Activated CD4-positive, alpha-beta T cell treated with anti-CD3 and anti-CD28 coated beads for 36 hours (primary cell): ENCODE measurements around the gene RAVER2. TPM values are rescaled to one million over a fixed set of nuclear protein-coding genes. Genes with fewer than 3 reads are reported as not detected.
A peak's percentile ranks its signal among the peaks of the same experiment; 100 is the strongest.

Experiments
- ATAC-seq: fragments of 200-7000 bp; cut with Tn5 transposase; one replicate; pipeline ENCODE4 v1.10.0; 2021; ENCODE audit warnings: mild to moderate bottlenecking, moderate library complexity
- CTCF ChIA-PET: fragments of 350-600 bp; sonication (Branson Sonifier 250); formaldehyde crosslinking; loops from one replicate; lab custom pipeline; 2021; ENCODE audit warnings: antibody characterized with exemption; lab: Charles Lee
- POLR2A ChIA-PET: fragments of 350-600 bp; sonication (Branson Sonifier 250); formaldehyde crosslinking; loops from one replicate; lab custom pipeline; 2021; ENCODE audit warnings: antibody characterized with exemption, inconsistent platforms; lab: Charles Lee
- DNase-seq: peaks from one replicate; pipeline ENCODE4 v3.0.0-alpha.2; 2020
- H3K27ac Mint-ChIP-seq: one replicate; pipeline ENCODE4 v1.8.0; 2021; ENCODE audit warnings: mixed read lengths
- H3K27me3 Mint-ChIP-seq: one replicate; pipeline ENCODE4 v1.8.0; 2021; ENCODE audit warnings: mixed read lengths
- H3K36me3 Mint-ChIP-seq: one replicate; pipeline ENCODE4 v1.8.0; 2021; ENCODE audit warnings: low read depth, mixed read lengths
- H3K4me1 Mint-ChIP-seq: one replicate; pipeline ENCODE4 v1.8.0; 2021; ENCODE audit warnings: mixed read lengths
- H3K4me3 Mint-ChIP-seq: one replicate; pipeline ENCODE4 v1.8.0; 2021; ENCODE audit warnings: mild to moderate bottlenecking, moderate library complexity, mixed read lengths
- H3K9me3 Mint-ChIP-seq: one replicate; pipeline ENCODE4 v1.8.0; 2021; ENCODE audit warnings: low read depth, mixed read lengths
- intact Hi-C, 2 experiments: fragments of 100-400 bp; cut with DNase I in 1 of 2; cut with micrococcal nuclease in 1 of 2; formaldehyde crosslinking; loops; one replicate each; pipeline versions ENCODE4 v1.14.2 to v1.15.1; 2022 to 2024; cut with DNase I, micrococcal nuclease
- total RNA-seq, 2 experiments: library from RNA; stranded (reverse); gene quantifications; one replicate each; pipeline ENCODE4 v1.2.3, GENCODE V29; 2021

RAVER2 gene
- total RNA-seq, 2 experiments from 2014 or later = 3.2 to 3.6 TPM

DNA sequence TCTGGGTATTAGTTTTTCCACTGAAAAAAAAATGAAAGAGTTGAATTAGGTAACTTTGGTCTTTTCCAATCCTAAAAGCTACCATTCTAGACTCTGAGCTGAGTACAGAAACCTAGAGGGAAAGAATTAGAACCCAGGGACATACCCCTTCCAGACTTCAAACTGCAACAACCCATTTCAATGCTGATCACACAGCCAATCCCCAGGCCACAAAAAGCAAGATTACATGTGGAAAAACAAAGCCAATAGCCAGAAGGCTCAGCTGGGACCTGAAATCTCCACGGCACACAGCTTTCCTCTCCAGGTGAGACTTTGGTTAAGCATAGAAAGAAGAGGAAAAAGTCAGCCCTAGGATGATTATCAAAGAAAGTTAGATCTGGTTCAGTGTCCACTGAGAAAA is 132.7 kb downstream of the RAVER2 start:
- ATAC-seq (peak; percentile 11), DNase-seq (no peak)
- H3K36me3 Mint-ChIP-seq = peaks cover 63% of the 10 kb centered on the region
- no peaks in the 10 kb centered on the region for H3K9me3 Mint-ChIP-seq
- H3K4me3 Mint-ChIP-seq = no peak overlapping the region
- POLR2A ChIA-PET = interaction anchor here (0.6 to 1.6 kb wide), 4 partner anchors 17 to 84 kb away, joined by 3 to 4 read pairs (median 3); no protein-coding TSS in a partner anchor
- no peaks in the 10 kb centered on the region for H3K27me3 Mint-ChIP-seq
- peaks cover 62% of the 10 kb centered on the region for H3K4me1 Mint-ChIP-seq
- intact Hi-C loops = loop anchor here (1.0 to 5.0 kb wide), 5 partner anchors 45 to 125 kb away; partner anchors contain the start of gene JAK1 (in 1 of the 2)
- CTCF ChIA-PET = interaction anchor here (0.6 to 2.0 kb wide), 14 partner anchors 15 to 198 kb away, joined by 3 to 7 read pairs (median 4); no protein-coding TSS in a partner anchor
- peak overlapping the region; percentile 43 for H3K27ac Mint-ChIP-seq

GRCh38 chr1:64878090-64878489 is 133.2 kb downstream of the RAVER2 start:
- H3K27me3 Mint-ChIP-seq = no peaks in the 10 kb centered on the region
- peaks cover 67% of the 10 kb centered on the region for H3K4me1 Mint-ChIP-seq
- POLR2A ChIA-PET = interaction anchor here (0.6 to 1.6 kb wide), 3 partner anchors 16 to 83 kb away, joined by 3 to 4 read pairs (median 3); no protein-coding TSS in a partner anchor
- intact Hi-C loops = loop anchor here in 1 of 2 experiments (5.0 kb wide), 1 partner anchor 84 kb away; no protein-coding TSS in a partner anchor
- no peak for DNase-seq
- peaks cover 64% of the 10 kb centered on the region for H3K36me3 Mint-ChIP-seq
- no peak overlapping the region for H3K4me3 Mint-ChIP-seq
- CTCF ChIA-PET = interaction anchor here (0.6 to 2.0 kb wide), 10 partner anchors 15 to 197 kb away, joined by 3 to 7 read pairs (median 4); no protein-coding TSS in a partner anchor
- H3K9me3 Mint-ChIP-seq = no peaks in the 10 kb centered on the region
- no peak overlapping the region for H3K27ac Mint-ChIP-seq
- ATAC-seq = no peak

GRCh38 chr1:64878931-64879611 is 134.2 kb downstream of the RAVER2 start:
- H3K27ac Mint-ChIP-seq = no peak overlapping the region
- no peak for DNase-seq
- peaks cover 67% of the 10 kb centered on the region for H3K36me3 Mint-ChIP-seq
- no peaks in the 10 kb centered on the region for H3K9me3 Mint-ChIP-seq
- no peak overlapping the region for H3K4me3 Mint-ChIP-seq
- POLR2A ChIA-PET = no interaction called here
- CTCF ChIA-PET = no interaction called here
- no peak for ATAC-seq
- H3K4me1 Mint-ChIP-seq = peaks cover 71% of the 10 kb centered on the region
- intact Hi-C loops = loop anchor here in 1 of 2 experiments (5.0 kb wide), 1 partner anchor 83 kb away; no protein-coding TSS in a partner anchor
- no peaks in the 10 kb centered on the region for H3K27me3 Mint-ChIP-seq

GRCh38 chr1:64880449-64880848 is 135.6 kb downstream of the RAVER2 start:
- DNase-seq (no peak), ATAC-seq (no peak)
- intact Hi-C loops = no loop called here
- H3K27me3 Mint-ChIP-seq = no peaks in the 10 kb centered on the region
- ChIA-PET POLR2A (no interaction called here), CTCF (interaction anchor here (1.2 to 1.4 kb wide), 2 partner anchors 13 to 19 kb away, joined by 3 to 4 read pairs; no protein-coding TSS in a partner anchor)
- H3K36me3 Mint-ChIP-seq = peaks cover 72% of the 10 kb centered on the region
- H3K9me3 Mint-ChIP-seq = no peaks in the 10 kb centered on the region
- no peak overlapping the region for H3K4me3 Mint-ChIP-seq
- H3K4me1 Mint-ChIP-seq = peaks cover 71% of the 10 kb centered on the region
- H3K27ac Mint-ChIP-seq = no peak overlapping the region

DNA sequence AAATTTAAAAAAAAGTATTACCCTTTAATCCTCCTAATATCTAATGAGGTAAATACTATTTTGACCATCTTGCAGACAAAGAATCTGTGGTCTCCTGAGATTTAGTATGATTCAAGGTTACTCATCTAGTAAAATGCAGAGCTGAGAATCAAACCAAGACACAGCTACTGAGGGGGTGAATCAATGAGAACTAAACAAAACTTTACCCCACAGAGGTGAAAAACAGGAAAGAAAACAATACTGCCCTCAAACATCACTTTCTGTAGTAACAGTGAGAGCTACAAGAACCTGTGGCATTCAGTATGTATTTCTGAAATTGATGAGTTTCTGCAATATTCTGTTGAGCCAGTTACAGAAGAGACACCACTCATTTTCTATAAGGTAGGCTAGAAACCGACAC is 136.4 kb downstream of the RAVER2 start:
- H3K4me1 Mint-ChIP-seq = peaks cover 65% of the 10 kb centered on the region
- ATAC-seq = peak; percentile 57
- intact Hi-C loops = no loop called here
- CTCF ChIA-PET = interaction anchor here (0.8 to 1.2 kb wide), 3 partner anchors 12 to 80 kb away, joined by 3 to 4 read pairs (median 3); no protein-coding TSS in a partner anchor
- no peak for DNase-seq
- H3K36me3 Mint-ChIP-seq = peaks cover 66% of the 10 kb centered on the region
- no peak overlapping the region for H3K27ac Mint-ChIP-seq
- no peaks in the 10 kb centered on the region for H3K27me3 Mint-ChIP-seq
- no peak overlapping the region for H3K4me3 Mint-ChIP-seq
- H3K9me3 Mint-ChIP-seq = no peaks in the 10 kb centered on the region
- POLR2A ChIA-PET = interaction anchor here (1.0 kb wide), 1 partner anchor 14 kb away, joined by 6 read pairs; no protein-coding TSS in a partner anchor

Other genes starting within 250 kb of the RAVER2 start
- 100 to 1,000 TPM; 100 to 114 TPM for gene JAK1, start 221.5 kb downstream of the RAVER2 start, total RNA-seq